Measurements from ENCODE around the gene IRS1. TPM values are rescaled to one million over a fixed set of nuclear protein-coding genes. Genes with fewer than 3 reads are reported as not detected.

The IRS1 gene
- total RNA-seq, 1 experiment from 2014 or later: 15.0 TPM

GRCh38 chr2:226693521-226693920 is 106.1 kb downstream of the IRS1 start:
- Histone ChIP-seq H4K91ac (ENCODE audit: insufficient read length, low read depth, low read length) (no peak overlapping the region), H2BK15ac (ENCODE audit: low read depth, low read length) (no peak overlapping the region), H3K27ac (ENCODE audit: insufficient read length, low read depth, low read length) (no peak overlapping the region), H3K18ac (ENCODE audit: insufficient read length, low read depth, low read length) (no peak overlapping the region), H3K23ac (ENCODE audit: insufficient read length, low read depth, low read length) (no peak overlapping the region), H3T11ph (ENCODE audit: low read length) (no peak overlapping the region), H3K27me3 (ENCODE audit: insufficient read depth, low read length) (no peaks in the 10 kb centered on the region), H4K8ac (replicated peaks; ENCODE audit: insufficient read length, low read depth, low read length) (no peak overlapping the region), H2BK120ac (ENCODE audit: low read depth, low read length, poor library complexity, severe bottlenecking) (no peak overlapping the region), H3K79me2 (ENCODE audit: insufficient read depth, low read length) (no peaks in the 10 kb centered on the region), H3K4ac (ENCODE audit: low read depth, low read length) (no peak overlapping the region), H3K23me2 (ENCODE audit: insufficient read length, low read depth, low read length, poor library complexity, severe bottlenecking) (no peaks in the 10 kb centered on the region), H3K9me3 (ENCODE audit: control insufficient read depth, low read depth, low read length) (no peaks in the 10 kb centered on the region), H2BK12ac (ENCODE audit: insufficient read length, low read depth, low read length) (no peak overlapping the region), H2AFZ (ENCODE audit: low read length) (no peak overlapping the region), H4K5ac (ENCODE audit: insufficient read length, low read depth, low read length) (no peak overlapping the region), H3K9ac (ENCODE audit: extremely low read depth, insufficient read length, low read length) (no peak overlapping the region), H3K56ac (ENCODE audit: insufficient read length, low read depth, low read length) (no peak overlapping the region), H3K4me1 (ENCODE audit: insufficient read depth, low read length) (peaks cover 14% of the 10 kb centered on the region), H2AK5ac (ENCODE audit: insufficient read length, low read length) (no peak overlapping the region), H3K4me2 (ENCODE audit: insufficient read depth, insufficient read length, low read length) (no peak overlapping the region), H2BK5ac (ENCODE audit: insufficient read length, low read length) (no peak overlapping the region), H3K14ac (ENCODE audit: insufficient read depth, low read length) (no peak overlapping the region), H4K20me1 (ENCODE audit: control insufficient read depth, insufficient read depth, insufficient read length) (no peaks in the 10 kb centered on the region), H2BK20ac (ENCODE audit: low read depth, low read length, poor library complexity, severe bottlenecking) (no peak overlapping the region), H3K79me1 (ENCODE audit: insufficient read depth, low read depth, low read length, poor library complexity, severe bottlenecking) (no peaks in the 10 kb centered on the region)
- no peaks in the 10 kb centered on the region; a peak in 1 of 7 replicates for H3K36me3 Mint-ChIP-seq (ENCODE audit: insufficient read depth in 1 of 3, low read depth in 3 of 3)
- DNase-seq: no peak
- H3K27ac Mint-ChIP-seq: no peak overlapping the region
- no peaks in the 10 kb centered on the region for H3K27me3 Mint-ChIP-seq (ENCODE audit: low read depth)
- H3K4me1 Mint-ChIP-seq: peaks cover 29 to 38% of the 10 kb centered on the region in 2 experiments
- no peaks in the 10 kb centered on the region for H3K9me3 Mint-ChIP-seq
- WGBS (ENCODE audit: extremely low coverage, insufficient read length, low lambda C conversion rate): no CpG with 5 or more reads among the region's 4 CpGs
- no peak overlapping the region for H3K4me3 Mint-ChIP-seq
- TF ChIP-seq, protein P1, sequence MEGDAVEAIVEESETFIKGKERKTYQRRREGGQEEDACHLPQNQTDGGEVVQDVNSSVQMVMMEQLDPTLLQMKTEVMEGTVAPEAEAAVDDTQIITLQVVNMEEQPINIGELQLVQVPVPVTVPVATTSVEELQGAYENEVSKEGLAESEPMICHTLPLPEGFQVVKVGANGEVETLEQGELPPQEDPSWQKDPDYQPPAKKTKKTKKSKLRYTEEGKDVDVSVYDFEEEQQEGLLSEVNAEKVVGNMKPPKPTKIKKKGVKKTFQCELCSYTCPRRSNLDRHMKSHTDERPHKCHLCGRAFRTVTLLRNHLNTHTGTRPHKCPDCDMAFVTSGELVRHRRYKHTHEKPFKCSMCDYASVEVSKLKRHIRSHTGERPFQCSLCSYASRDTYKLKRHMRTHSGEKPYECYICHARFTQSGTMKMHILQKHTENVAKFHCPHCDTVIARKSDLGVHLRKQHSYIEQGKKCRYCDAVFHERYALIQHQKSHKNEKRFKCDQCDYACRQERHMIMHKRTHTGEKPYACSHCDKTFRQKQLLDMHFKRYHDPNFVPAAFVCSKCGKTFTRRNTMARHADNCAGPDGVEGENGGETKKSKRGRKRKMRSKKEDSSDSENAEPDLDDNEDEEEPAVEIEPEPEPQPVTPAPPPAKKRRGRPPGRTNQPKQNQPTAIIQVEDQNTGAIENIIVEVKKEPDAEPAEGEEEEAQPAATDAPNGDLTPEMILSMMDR (conservative IDR thresholded peaks at IDR 0.05): no peak

Measured in H9 (cell line).